ENCODE data around the gene PTGDR2.

DNA sequence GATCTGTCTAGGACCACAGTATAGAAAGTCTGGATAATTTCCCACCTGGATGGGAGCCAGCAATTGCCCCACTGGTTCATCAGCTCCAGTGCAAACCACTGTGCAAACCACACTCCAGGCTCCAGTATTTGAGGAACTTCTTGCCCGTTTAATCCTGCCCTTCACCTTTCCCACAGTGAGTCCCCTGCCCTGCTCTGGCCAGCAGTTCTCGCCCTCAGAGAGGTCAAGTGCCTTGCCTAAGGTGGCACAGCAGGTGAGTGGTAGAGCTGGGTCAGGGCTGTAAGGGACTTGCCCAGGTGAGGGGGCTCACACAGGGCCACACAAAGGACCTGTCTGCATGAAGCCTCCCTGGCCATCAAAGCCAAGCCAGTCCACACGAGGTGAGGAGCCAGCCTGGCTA lies 46.5 kb downstream of the PTGDR2 start:
- TF ChIP-seq, protein P1, sequence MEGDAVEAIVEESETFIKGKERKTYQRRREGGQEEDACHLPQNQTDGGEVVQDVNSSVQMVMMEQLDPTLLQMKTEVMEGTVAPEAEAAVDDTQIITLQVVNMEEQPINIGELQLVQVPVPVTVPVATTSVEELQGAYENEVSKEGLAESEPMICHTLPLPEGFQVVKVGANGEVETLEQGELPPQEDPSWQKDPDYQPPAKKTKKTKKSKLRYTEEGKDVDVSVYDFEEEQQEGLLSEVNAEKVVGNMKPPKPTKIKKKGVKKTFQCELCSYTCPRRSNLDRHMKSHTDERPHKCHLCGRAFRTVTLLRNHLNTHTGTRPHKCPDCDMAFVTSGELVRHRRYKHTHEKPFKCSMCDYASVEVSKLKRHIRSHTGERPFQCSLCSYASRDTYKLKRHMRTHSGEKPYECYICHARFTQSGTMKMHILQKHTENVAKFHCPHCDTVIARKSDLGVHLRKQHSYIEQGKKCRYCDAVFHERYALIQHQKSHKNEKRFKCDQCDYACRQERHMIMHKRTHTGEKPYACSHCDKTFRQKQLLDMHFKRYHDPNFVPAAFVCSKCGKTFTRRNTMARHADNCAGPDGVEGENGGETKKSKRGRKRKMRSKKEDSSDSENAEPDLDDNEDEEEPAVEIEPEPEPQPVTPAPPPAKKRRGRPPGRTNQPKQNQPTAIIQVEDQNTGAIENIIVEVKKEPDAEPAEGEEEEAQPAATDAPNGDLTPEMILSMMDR (IDR thresholded peaks at IDR 0.05), result no peak
- no peak for TF ChIP-seq POLR2AphosphoS5 (IDR thresholded peaks at IDR 0.05)

Data from breast epithelium (tissue), 3 donors.